Measurements from ENCODE around the gene NEK2.
"Not testable (repeated sequence)": the region's sequence is repeated elsewhere in the genome, so short reads cannot be mapped to it uniquely, and the experiment has no call there.

NEK2 gene

DNA sequence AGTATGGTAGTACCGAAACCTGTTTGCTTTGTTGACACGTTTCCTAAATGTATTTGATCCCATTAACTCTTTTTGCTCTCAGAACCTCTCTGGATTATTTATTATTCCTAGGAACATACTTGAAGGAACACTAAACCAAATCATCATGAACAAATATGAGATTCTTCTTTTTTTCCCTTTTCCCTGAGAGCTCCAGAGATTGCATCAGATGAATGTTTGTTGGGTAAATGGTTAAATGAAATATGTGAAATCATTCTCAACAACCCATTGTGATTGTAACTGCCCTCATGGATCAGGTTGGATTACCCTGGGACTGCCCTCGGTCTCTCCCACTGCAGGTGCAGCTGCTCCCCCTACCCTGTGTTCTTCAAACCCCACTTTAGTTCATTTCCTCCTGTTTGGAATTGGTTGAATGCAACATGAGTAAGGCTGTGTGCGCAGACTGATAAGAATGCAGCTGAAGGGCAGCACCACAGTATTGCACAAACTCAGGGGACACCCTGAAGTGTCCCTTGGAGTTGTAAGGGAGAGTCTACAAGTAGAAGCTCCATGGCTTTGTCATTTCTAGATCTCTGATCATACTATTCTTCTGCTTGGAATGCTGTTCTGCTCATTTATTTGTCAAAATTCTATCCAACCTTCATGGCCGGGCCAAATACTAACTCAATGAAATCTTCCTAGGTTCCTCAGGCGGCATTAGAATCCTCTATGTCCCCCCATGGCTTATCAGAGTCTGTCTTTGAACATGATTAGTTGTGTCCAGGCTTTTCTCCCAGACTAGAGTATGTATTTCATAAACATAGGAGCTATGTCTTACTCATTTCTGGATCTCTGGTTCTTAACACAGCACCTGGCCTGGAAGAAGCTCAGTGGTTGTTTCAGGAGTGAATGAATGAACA is 47.1 kb upstream of the NEK2 start:
- TF ChIP-seq EZH2phosphoT487 (conservative IDR thresholded peaks at IDR 0.05; ENCODE audit: low read length) (no peak), CTCF (IDR thresholded peaks at IDR 0.05; ENCODE audit: insufficient read depth, low read length, poor library complexity, severe bottlenecking) (no peak)
- peaks cover 6% of the 10 kb centered on the region; the same call in 1 of the 2 replicates for H3K9me3 ChIP-seq (ENCODE audit: insufficient read depth, low read length)
- H3F3A ChIP-seq (ENCODE audit: insufficient read depth), result no peaks in the 10 kb centered on the region
- H3K9me2 ChIP-seq (replicated peaks; ENCODE audit: insufficient read depth, low read length), result no peaks in the 10 kb centered on the region
- H2AFZ ChIP-seq (ENCODE audit: low read depth, low read length, severe bottlenecking), result no peak overlapping the region
- no peaks in the 10 kb centered on the region for H4K20me1 ChIP-seq (ENCODE audit: low read depth, low read length)
- no peak overlapping the region for H3K27ac ChIP-seq (ENCODE audit: low read depth, low read length)
- no peaks in the 10 kb centered on the region for H3K79me2 ChIP-seq (ENCODE audit: insufficient read depth, low read length)
- H3K4me3 ChIP-seq (ENCODE audit: insufficient read depth, low read length, poor library complexity, severe bottlenecking), result no peak overlapping the region
- H3K9ac ChIP-seq (ENCODE audit: low read length), result no peak overlapping the region
- no peak overlapping the region for H3K4me2 ChIP-seq (ENCODE audit: low read depth, low read length, poor library complexity, severe bottlenecking)
- no peaks in the 10 kb centered on the region for H3K36me3 ChIP-seq (ENCODE audit: low read length)
- no peaks in the 10 kb centered on the region for H3K27me3 ChIP-seq (ENCODE audit: low read length)

- H3K79me2 ChIP-seq (ENCODE audit: insufficient read depth, low read length); H3K9me2 ChIP-seq (replicated peaks; ENCODE audit: insufficient read depth, low read length); H3K36me3 ChIP-seq (ENCODE audit: low read length); H3K27ac ChIP-seq (ENCODE audit: low read depth, low read length); H3K9ac ChIP-seq (ENCODE audit: low read length); H4K20me1 ChIP-seq (ENCODE audit: low read depth, low read length); H3K4me3 ChIP-seq (ENCODE audit: insufficient read depth, low read length, poor library complexity, severe bottlenecking); H3F3A ChIP-seq (ENCODE audit: insufficient read depth); H3K4me2 ChIP-seq (ENCODE audit: low read depth, low read length, poor library complexity, severe bottlenecking); H2AFZ ChIP-seq (ENCODE audit: low read depth, low read length, severe bottlenecking); H3K27me3 ChIP-seq (ENCODE audit: low read length); H3K9me3 ChIP-seq (ENCODE audit: insufficient read depth, low read length): not testable (repeated sequence)
These were observed 41.1 kb upstream of the NEK2 start for GRCh38 chr1:211716555-211716954.

DNA sequence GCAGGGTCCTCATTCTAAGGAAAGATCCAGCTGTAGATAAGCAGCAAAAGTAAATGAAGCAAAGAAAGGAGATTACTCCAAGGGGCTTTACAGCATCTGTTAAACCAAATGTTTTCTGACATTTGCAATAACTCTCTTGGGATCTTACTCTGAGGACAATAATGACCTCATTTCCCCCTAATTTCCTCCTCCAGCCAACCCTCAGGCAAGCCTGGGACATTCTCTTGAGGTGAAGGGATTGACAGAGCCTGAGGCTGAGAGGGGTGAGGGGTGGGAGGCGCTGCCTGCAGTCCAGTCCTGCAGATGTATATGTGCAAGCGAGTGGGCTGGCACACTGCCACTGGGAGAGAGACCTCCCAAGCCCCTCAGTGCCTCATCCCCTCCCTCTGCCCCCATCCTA is 40.5 kb upstream of the NEK2 start:
- H3K9me2 ChIP-seq (replicated peaks; ENCODE audit: insufficient read depth, low read length), result no peaks in the 10 kb centered on the region
- H3K4me3 ChIP-seq (ENCODE audit: insufficient read depth, low read length, poor library complexity, severe bottlenecking), result no peak overlapping the region
- TF ChIP-seq EZH2phosphoT487 (conservative IDR thresholded peaks at IDR 0.05; ENCODE audit: low read length), result no peak
- TF ChIP-seq CTCF (IDR thresholded peaks at IDR 0.05; ENCODE audit: insufficient read depth, low read length, poor library complexity, severe bottlenecking), result no peak
- no peaks in the 10 kb centered on the region for H3F3A ChIP-seq (ENCODE audit: insufficient read depth)
- no peaks in the 10 kb centered on the region for H4K20me1 ChIP-seq (ENCODE audit: low read depth, low read length)
- peaks cover 6% of the 10 kb centered on the region; the same call in 1 of the 2 replicates for H3K9me3 ChIP-seq (ENCODE audit: insufficient read depth, low read length)
- H3K36me3 ChIP-seq (ENCODE audit: low read length), result no peaks in the 10 kb centered on the region
- no peaks in the 10 kb centered on the region for H3K79me2 ChIP-seq (ENCODE audit: insufficient read depth, low read length)
- no peak overlapping the region for H2AFZ ChIP-seq (ENCODE audit: low read depth, low read length, severe bottlenecking)
- H3K27ac ChIP-seq (ENCODE audit: low read depth, low read length), result no peak overlapping the region
- no peaks in the 10 kb centered on the region for H3K27me3 ChIP-seq (ENCODE audit: low read length)
- no peak overlapping the region for H3K9ac ChIP-seq (ENCODE audit: low read length)
- H3K4me2 ChIP-seq (ENCODE audit: low read depth, low read length, poor library complexity, severe bottlenecking), result no peak overlapping the region

GRCh38 chr1:211714154-211714553 is 38.7 kb upstream of the NEK2 start:
- H3K4me2 ChIP-seq (ENCODE audit: low read depth, low read length, poor library complexity, severe bottlenecking), result no peak overlapping the region
- TF ChIP-seq CTCF (IDR thresholded peaks at IDR 0.05; ENCODE audit: insufficient read depth, low read length, poor library complexity, severe bottlenecking), result no peak
- TF ChIP-seq EZH2phosphoT487 (conservative IDR thresholded peaks at IDR 0.05; ENCODE audit: low read length), result no peak
- H2AFZ ChIP-seq (ENCODE audit: low read depth, low read length, severe bottlenecking), result no peak overlapping the region
- no peak overlapping the region for H3K27ac ChIP-seq (ENCODE audit: low read depth, low read length)
- H3K79me2 ChIP-seq (ENCODE audit: insufficient read depth, low read length), result no peaks in the 10 kb centered on the region
- no peaks in the 10 kb centered on the region for H4K20me1 ChIP-seq (ENCODE audit: low read depth, low read length)
- no peak overlapping the region for H3K9ac ChIP-seq (ENCODE audit: low read length)
- no peak overlapping the region for H3K4me3 ChIP-seq (ENCODE audit: insufficient read depth, low read length, poor library complexity, severe bottlenecking)
- no peaks in the 10 kb centered on the region for H3F3A ChIP-seq (ENCODE audit: insufficient read depth)
- H3K9me2 ChIP-seq (replicated peaks; ENCODE audit: insufficient read depth, low read length), result no peaks in the 10 kb centered on the region
- H3K36me3 ChIP-seq (ENCODE audit: low read length), result no peaks in the 10 kb centered on the region
- no peaks in the 10 kb centered on the region for H3K9me3 ChIP-seq (ENCODE audit: insufficient read depth, low read length)
- H3K27me3 ChIP-seq (ENCODE audit: low read length), result no peaks in the 10 kb centered on the region

Data from SU-DHL-6 (cell line).